Ascending aorta (tissue), 2 donors: ENCODE data around the gene PDIK1L. TPM values are rescaled to one million over a fixed set of nuclear protein-coding genes. Genes with fewer than 3 reads are reported as not detected.
A peak's percentile ranks its signal among the peaks of the same experiment; 100 is the strongest.

ENCODE experiments used
- DNase-seq, 2 donors: peaks; one replicate each; pipeline ENCODE4 v3.0.0-alpha.2; 2019; ENCODE audit warnings: low spot score in 2 of 2
- H3K27ac ChIP-seq, 2 donors: fragments of 200-600 bp; sonication (generic); one replicate each; pipeline ENCODE4 v1.5.1; 2016 to 2017; ENCODE audit warnings: mild to moderate bottlenecking in 1 of 2
- H3K27me3 ChIP-seq: fragments of 200-600 bp; sonication (generic); one replicate; pipeline ENCODE4 v1.5.1; 2017
- H3K36me3 ChIP-seq, 2 donors: fragments of 200-600 bp; sonication (generic); one replicate each; pipeline ENCODE4 v1.5.1; 2016
- H3K4me1 ChIP-seq, 2 donors: fragments of 200-600 bp; sonication (generic); one replicate each; pipeline ENCODE4 v1.5.1; 2016 to 2017; ENCODE audit warnings: mild to moderate bottlenecking in 1 of 2
- H3K4me3 ChIP-seq, 2 donors: fragments of 200-600 bp; sonication (generic); one replicate each; pipeline ENCODE4 v1.5.1; 2016 to 2017; ENCODE audit warnings: mild to moderate bottlenecking in 1 of 2
- H3K9me3 ChIP-seq, 2 donors: fragments of 200-600 bp; sonication (generic); one replicate each; pipeline ENCODE4 v1.5.1; 2016
- intact Hi-C: fragments of 100-400 bp; cut with DNase I; formaldehyde crosslinking; loops from one replicate; pipeline ENCODE4 v1.15.1; 2023
- total RNA-seq: library from RNA; depleted of rRNA; stranded (reverse); fragments of >200 nt; gene quantifications from one replicate; pipeline ENCODE4 v1.1.0, GENCODE V29; 2016
- TF ChIP-seq, protein P1 (sequence below), 3 experiments: fragments of 200-600 bp in 2 of 3; fragments of 450-650 bp in 1 of 3; sonication (generic) in 2 of 3; IDR thresholded peaks; one replicate each; pipeline ENCODE4 v1.5.1; 2016 to 2019; ENCODE audit warnings: antibody characterized with exemption in 3 of 3, mild to moderate bottlenecking in 1 of 3, moderate library complexity in 1 of 3

PDIK1L gene
- total RNA-seq, 1 donor from 2014 or later: 4.0 TPM

- peak in 1 of 2 donors; percentile 16 for DNase-seq
- TF ChIP-seq, protein P1, sequence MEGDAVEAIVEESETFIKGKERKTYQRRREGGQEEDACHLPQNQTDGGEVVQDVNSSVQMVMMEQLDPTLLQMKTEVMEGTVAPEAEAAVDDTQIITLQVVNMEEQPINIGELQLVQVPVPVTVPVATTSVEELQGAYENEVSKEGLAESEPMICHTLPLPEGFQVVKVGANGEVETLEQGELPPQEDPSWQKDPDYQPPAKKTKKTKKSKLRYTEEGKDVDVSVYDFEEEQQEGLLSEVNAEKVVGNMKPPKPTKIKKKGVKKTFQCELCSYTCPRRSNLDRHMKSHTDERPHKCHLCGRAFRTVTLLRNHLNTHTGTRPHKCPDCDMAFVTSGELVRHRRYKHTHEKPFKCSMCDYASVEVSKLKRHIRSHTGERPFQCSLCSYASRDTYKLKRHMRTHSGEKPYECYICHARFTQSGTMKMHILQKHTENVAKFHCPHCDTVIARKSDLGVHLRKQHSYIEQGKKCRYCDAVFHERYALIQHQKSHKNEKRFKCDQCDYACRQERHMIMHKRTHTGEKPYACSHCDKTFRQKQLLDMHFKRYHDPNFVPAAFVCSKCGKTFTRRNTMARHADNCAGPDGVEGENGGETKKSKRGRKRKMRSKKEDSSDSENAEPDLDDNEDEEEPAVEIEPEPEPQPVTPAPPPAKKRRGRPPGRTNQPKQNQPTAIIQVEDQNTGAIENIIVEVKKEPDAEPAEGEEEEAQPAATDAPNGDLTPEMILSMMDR (IDR thresholded peaks at IDR 0.05): no peak
- peak overlapping the region in 1 of 2 donors; percentile 92 for H3K4me3 ChIP-seq
- peaks cover 0 to 16% of the 10 kb centered on the region in 2 donors for H3K4me1 ChIP-seq
- no peaks in the 10 kb centered on the region for H3K27me3 ChIP-seq
- no peak overlapping the region for H3K27ac ChIP-seq
- H3K36me3 ChIP-seq: peaks cover 0 to 2% of the 10 kb centered on the region in 2 donors
- no peaks in the 10 kb centered on the region for H3K9me3 ChIP-seq
- intact Hi-C loops: loop anchor here (2.0 kb wide), 3 partner anchors 75 to 169 kb away; partner anchors contain the start of gene CEP85
These were observed 2.1 kb upstream of the PDIK1L start for GRCh38 chr1:26109229-26110164.

DNA sequence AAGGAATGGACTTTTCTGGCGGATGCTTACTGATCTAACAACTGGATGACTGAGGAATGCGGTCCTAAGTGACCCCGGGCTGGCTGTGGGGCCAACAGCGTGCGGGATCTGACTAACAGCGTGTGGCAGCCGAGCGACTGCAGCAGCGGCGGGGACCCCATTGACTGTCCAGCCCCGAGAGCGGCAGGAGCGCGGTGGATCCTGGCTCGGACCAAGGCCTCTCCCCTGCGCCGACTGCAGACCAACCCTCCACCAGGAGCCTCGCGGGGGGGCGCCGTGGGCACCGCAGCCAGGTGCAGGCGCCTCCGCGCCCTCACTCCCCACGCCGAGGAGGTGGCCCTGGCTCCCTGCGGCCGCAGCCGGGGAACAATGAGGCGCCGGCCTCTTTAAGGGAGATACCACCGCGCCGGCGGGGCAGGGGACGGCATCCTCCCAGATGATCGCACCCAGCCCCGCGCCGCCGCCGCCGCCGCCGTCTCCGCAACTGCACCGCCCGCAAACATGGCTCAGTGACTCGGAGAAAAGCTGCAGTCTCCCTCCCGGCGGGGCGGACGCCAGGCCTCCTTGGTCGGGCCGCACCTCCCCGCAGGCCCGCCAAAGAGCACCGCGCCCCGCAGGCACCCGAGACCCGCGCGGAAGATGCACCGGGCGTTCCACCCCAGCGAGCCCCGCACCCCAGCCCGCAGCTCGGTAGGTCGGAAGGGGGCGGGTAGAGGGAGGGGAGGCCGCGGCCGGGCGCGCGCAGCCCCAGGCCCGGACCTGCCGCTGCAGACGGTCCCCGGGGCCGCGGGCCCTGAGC, 694 bp upstream of the PDIK1L start:
- peak overlapping the region; percentile 92 to 100 for H3K4me3 ChIP-seq
- no peaks in the 10 kb centered on the region for H3K27me3 ChIP-seq
- intact Hi-C loops: loop anchor here (1.0 to 2.0 kb wide), 5 partner anchors 53 to 321 kb away; partner anchors contain the start of genes CEP85 and DHDDS
- DNase-seq: peak; percentile 15 to 82
- H3K9me3 ChIP-seq: no peaks in the 10 kb centered on the region
- peak overlapping the region; percentile 89 to 90 for H3K27ac ChIP-seq
- H3K4me1 ChIP-seq: peaks cover 0 to 16% of the 10 kb centered on the region in 2 donors
- H3K36me3 ChIP-seq: peaks cover 0 to 11% of the 10 kb centered on the region in 2 donors
- TF ChIP-seq, protein P1 (IDR thresholded peaks at IDR 0.05): no peak

DNA sequence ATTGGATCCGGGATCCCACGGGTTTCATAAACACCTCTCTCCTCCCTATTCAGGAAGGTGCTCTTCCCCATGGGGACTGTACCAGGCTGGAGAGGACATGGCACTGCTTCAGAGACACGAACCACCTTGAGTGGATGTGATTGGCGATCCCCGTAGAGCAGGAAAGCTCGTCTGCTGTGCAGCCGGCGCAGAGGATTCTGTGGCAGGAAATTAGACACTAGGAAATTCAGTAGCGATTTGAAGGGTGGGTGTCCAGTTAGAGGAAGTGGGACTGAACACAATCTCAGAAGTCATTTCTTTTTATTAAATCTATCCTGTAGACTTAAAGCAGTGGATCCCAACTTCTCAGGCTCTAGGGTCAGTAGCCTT, 767 bp downstream of the PDIK1L start:
- no peaks in the 10 kb centered on the region for H3K9me3 ChIP-seq
- intact Hi-C loops: no loop called here
- peaks cover 0 to 11% of the 10 kb centered on the region in 2 donors for H3K36me3 ChIP-seq
- peak overlapping the region; percentile 92 to 100 for H3K4me3 ChIP-seq
- DNase-seq: no peak
- TF ChIP-seq, protein P1 (IDR thresholded peaks at IDR 0.05): no peak
- peaks cover 0 to 16% of the 10 kb centered on the region in 2 donors for H3K4me1 ChIP-seq
- H3K27me3 ChIP-seq: no peaks in the 10 kb centered on the region
- peak overlapping the region; percentile 81 to 89 for H3K27ac ChIP-seq

GRCh38 chr1:26114165-26114927, 2.7 kb downstream of the PDIK1L start:
- intact Hi-C loops: no loop called here
- Histone ChIP-seq H3K4me1 (peaks cover 0 to 16% of the 10 kb centered on the region in 2 donors), H3K27ac (no peak overlapping the region), H3K9me3 (no peaks in the 10 kb centered on the region), H3K4me3 (no peak overlapping the region), H3K36me3 (peaks cover 0 to 17% of the 10 kb centered on the region in 2 donors), H3K27me3 (no peaks in the 10 kb centered on the region)
- TF ChIP-seq, protein P1 (IDR thresholded peaks at IDR 0.05): no peak
- peak in 1 of 2 donors; percentile 11 for DNase-seq
